ENCODE data around the gene FSIP1.

Gene FSIP1

GRCh38 chr15:39618063-39618823 lies 164.4 kb downstream of the FSIP1 start:
- DNase-seq (ENCODE audit: low spot score), result no peak

DNA sequence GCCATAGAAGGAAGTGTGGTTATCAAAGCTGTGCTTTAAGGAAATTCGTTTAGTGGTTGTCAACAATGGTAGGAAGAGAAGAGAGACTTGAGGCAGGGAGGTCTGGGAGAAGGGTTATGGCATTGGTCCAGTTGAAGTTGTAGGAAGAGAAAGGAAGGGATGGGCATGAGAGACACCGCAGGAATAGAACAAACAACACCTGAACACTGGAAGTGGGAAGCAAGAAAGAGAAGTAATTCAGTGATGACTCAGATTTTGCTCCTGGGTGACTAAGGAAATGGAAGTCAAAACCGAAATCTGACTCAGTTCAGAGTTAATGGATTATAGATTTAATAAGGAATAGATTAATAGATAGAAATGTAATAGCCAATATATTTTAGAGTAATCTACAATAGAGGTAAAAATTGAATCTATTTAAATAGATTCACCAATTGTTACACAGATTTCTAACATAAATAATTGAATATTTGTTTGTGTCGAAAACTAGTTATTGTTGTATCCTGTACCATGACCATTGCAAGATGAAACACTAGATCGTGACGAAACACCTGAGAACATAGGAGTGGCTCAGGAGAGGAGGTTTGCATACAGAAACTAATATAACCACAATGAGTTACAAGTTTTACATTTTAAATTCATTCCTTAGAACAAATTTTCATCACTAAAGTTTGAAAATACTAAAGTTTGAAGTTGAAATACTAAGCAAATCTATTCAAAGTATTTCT lies 165.7 kb downstream of the FSIP1 start:
- DNase-seq (ENCODE audit: low spot score), result no peak

DNA sequence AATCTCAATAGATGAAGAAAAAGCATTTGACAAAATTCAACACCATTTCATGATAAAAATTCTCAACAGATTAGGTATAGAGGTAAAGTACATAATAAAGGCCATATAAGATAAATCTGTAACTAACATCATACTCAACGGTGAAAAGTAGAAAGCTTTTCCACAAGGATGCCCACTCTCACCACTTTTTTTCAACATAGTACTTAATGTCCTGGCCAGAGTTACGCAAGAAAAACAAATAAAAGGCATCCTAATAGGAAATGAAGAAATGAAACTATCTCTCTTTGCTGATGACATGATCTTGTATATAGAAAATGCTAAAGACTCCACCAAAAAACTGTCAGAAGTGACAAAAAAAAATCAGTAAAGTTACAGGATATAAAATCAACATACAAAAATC lies 168.8 kb downstream of the FSIP1 start:
- no peak for DNase-seq (ENCODE audit: low spot score)

DNA sequence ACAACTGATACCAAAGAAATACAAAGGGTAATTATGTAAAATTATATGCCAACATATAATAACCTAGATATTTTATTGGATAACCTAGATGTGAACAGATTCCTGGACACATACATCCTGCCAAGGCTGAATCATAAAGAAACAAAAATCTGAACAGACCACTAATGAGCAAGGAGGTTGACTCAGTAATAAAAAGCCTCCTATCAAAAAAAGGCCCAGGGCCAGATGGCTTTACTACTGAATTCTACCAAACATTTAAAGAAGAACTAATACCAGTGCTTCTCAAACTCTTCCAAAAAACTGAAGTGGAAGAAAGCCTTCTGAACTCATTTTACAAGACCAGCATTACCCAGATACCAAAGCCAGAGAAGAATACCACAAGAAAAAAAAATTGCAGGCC lies 169.4 kb downstream of the FSIP1 start:
- DNase-seq (ENCODE audit: low spot score), result no peak

- DNase-seq (ENCODE audit: low spot score), result no peak
Measured at GRCh38 chr15:39610665-39611064, 172.0 kb downstream of the FSIP1 start.

DNA sequence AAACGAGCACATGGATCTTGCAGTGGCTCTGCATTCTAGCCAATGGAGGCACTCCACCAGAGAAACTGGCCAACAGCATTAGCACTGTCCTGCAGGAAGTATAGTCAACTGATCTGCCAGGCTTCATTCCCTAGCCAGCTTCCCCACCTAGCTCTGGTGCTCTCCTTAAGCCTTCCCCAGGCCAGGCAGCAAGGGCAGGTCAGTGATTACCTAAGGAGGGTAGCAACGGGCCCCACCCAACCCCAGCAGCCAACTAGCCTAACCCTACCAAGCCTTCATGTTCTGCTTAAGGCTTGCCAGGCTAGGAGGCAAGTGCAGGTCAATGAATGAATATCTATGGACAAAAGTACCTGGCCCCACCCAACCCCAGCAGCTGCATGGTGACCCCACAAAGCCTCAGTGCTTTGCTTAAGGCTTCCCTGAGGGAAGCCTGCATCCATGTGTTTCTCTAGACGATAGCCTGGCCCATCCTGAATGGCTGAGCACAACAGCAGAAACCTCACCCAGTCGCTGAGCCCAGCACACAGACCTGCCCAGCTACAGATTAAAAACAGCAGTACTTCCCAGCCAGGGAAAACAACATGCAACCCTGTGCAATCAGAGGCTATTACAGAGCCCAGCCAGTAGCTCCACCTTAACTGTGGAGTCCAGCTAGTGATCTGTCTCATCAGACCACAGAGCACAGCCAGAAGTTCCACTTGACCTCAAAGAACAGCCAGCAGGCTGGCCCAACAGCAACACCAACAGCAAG lies 173.3 kb downstream of the FSIP1 start:
- no peak for DNase-seq (ENCODE audit: low spot score)

- no peak for DNase-seq (ENCODE audit: low spot score)
Measured at GRCh38 chr15:39608185-39609139, 174.2 kb downstream of the FSIP1 start.

DNA sequence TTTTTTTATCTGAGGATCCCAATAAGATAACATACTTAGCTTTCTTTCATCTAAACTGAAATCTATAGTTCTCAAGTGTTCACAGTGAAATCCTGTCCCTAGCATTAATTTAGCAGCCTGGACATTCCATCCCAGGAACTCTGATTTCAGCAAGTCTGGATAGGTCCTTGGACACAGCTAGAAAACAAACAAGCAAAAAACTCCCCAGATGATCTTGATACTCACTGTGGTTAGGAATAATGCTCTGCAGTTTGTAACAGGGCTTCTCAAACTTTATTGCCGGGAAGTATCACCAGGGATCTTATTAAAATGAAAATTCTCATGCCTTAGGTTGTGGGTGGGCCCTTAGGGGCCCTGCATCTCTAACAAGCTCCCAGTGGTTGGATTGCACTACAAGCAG lies 177.5 kb downstream of the FSIP1 start:
- no peak for DNase-seq (ENCODE audit: low spot score)

- DNase-seq (ENCODE audit: low spot score), result no peak
Measured at GRCh38 chr15:39602143-39602542, 180.5 kb downstream of the FSIP1 start.

- no peak for DNase-seq (ENCODE audit: low spot score)
Measured at GRCh38 chr15:39599871-39600270, 182.8 kb downstream of the FSIP1 start.

- no peak for DNase-seq (ENCODE audit: low spot score)
Measured at GRCh38 chr15:39598958-39599845, 183.4 kb downstream of the FSIP1 start.

DNA sequence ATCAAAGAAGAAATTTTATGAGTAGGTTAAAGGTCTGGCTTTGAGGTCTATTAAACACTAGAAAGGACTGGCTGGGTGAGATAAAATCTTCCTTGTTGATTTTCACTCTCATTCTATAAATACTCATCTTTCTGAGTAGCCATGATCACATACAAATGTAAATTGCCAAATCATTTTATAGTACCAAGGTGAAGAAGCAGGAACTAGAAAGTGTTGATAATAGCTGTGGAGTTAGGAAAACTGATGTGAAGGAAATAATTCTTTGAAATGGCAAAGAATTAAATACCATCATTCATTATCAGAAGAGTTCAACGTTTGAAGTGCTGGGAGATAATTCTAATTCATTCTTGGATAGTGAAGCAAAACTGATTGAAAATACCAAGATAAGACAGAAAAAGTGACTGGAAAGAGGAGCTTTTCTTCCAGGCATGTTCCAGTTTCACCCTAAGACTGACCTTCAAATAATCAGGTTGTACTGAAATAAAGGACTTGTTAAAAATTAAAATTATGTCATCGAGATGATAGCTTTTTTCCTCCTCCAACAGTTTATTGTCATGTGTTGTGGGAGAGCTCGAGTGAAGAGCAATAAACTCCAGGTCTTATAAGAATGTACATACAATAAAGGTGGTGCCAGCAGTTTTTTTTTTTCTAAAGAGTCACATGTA lies 184.3 kb downstream of the FSIP1 start:
- no peak for DNase-seq (ENCODE audit: low spot score)

DNA sequence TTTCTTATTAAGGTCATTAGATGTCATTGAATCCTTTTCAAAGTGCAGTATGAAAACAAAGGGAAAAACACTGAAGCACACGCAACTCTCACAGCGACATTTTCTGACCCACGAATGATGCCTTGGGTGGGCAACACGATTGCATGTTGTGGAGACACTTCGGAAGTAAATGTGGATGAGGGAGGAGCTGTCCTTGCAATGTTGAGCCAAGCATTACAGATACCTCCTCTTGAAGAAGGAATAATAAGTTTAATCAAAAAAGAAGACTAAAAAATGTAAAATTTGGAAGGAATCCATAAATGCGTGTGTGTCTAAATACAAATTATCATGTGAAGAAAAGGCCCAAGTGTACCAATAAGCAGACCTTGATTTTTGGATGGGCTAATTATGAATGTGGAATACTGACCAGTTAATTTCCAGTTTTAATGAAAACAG lies 184.9 kb downstream of the FSIP1 start:
- no peak for DNase-seq (ENCODE audit: low spot score)

DNA sequence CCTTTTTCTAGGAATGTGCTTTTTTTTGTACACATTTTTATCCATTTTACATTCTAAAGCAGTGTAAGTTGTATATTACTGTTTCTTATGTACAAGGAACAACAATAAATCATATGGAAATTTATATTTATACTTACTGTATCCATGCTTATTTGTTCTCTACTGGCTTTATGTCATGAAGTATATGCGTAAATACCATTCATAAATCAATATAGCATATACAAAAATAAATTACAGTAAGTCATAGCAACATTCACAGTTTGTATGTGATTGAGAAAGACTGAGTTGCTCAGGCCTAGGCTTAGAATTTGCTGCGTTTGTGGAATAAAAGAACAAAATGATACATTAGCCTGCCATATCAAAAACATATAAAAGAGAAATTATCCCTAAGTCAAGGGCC lies 185.3 kb downstream of the FSIP1 start:
- no peak for DNase-seq (ENCODE audit: low spot score)

GRCh38 chr15:39596358-39597051 lies 186.1 kb downstream of the FSIP1 start:
- no peak for DNase-seq (ENCODE audit: low spot score)

DNA sequence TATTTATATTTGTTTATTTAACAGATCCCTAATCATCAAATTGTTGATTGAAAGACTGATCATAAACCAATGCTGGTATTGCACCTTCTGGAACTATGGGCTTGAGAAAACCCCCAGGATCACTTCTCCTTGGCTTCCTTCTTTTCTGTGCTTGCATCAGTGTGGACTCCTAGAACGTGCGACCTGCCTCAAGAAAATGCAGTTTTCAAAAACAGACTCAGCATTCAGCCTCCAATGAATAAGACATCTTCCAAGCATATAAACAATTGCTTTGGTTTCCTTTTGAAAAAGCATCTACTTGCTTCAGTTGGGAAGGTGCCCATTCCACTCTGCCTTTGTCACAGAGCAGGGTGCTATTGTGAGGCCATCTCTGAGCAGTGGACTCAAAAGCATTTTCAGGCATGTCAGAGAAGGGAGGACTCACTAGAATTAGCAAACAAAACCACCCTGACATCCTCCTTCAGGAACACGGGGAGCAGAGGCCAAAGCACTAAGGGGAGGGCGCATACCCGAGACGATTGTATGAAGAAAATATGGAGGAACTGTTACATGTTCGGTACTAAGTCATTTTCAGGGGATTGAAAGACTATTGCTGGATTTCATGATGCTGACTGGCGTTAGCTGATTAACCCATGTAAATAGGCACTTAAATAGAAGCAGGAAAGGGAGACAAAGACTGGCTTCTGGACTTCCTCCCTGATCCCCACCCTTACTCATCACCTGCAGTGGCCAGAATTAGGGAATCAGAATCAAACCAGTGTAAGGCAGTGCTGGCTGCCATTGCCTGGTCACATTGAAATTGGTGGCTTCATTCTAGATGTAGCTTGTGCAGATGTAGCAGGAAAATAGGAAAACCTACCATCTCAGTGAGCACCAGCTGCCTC lies 187.1 kb downstream of the FSIP1 start:
- no peak for DNase-seq (ENCODE audit: low spot score)

DNA sequence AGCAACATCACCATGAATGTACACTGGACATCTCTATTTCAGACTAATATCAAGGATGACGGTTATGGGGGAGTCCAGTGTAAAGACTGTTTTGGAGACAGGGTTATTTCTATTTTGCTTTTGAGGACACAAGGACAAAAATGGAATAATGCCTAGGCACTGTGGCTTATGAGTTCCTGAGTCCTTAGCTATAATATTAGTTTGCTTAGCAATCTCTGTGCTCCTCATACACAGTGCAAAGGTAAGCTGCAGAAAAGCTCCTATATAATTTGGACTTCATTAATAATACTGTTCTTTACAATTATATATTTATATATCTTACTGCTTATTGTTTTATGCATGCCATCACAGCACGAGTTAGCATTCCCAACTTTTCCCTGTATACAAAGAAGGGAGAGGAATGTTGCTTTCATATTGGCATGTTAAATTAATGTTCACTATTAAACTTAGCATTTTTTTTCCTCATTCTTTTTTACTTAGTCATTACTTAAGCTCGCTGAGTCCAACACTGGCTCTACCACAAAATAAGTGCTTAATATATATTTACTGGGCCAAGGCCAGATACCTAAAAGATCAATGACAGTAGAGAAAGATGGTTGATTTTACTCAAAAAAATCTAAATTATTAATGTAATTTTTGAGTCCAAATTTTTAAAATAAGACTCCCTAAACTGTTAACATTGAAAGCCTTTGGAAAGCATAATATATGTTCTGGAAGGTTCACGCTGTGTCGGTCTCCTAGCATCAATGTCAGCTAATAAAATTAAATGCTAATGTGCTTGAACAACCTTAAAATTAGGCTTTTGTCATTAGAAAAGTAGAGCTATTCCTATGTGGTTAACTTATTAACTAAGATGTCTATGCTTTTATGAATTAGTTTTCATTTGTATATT lies 187.9 kb downstream of the FSIP1 start:
- no peak for DNase-seq (ENCODE audit: low spot score)
